Tracheal epithelial cell (primary cell): ENCODE results near the gene GOLT1B. TPM values are rescaled to one million over a fixed set of nuclear protein-coding genes. Genes with fewer than 3 reads are reported as not detected.

ENCODE experiments used
- total RNA-seq: library from RNA; depleted of rRNA; stranded (reverse); fragments of >200 nt; gene quantifications from 2 replicates; pipeline ENCODE4 v1.2.1, GENCODE V29; 2014

GOLT1B gene, protein sequence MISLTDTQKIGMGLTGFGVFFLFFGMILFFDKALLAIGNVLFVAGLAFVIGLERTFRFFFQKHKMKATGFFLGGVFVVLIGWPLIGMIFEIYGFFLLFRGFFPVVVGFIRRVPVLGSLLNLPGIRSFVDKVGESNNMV
- total RNA-seq: 39.9 and 51.6 TPM in 2 replicates

DNA sequence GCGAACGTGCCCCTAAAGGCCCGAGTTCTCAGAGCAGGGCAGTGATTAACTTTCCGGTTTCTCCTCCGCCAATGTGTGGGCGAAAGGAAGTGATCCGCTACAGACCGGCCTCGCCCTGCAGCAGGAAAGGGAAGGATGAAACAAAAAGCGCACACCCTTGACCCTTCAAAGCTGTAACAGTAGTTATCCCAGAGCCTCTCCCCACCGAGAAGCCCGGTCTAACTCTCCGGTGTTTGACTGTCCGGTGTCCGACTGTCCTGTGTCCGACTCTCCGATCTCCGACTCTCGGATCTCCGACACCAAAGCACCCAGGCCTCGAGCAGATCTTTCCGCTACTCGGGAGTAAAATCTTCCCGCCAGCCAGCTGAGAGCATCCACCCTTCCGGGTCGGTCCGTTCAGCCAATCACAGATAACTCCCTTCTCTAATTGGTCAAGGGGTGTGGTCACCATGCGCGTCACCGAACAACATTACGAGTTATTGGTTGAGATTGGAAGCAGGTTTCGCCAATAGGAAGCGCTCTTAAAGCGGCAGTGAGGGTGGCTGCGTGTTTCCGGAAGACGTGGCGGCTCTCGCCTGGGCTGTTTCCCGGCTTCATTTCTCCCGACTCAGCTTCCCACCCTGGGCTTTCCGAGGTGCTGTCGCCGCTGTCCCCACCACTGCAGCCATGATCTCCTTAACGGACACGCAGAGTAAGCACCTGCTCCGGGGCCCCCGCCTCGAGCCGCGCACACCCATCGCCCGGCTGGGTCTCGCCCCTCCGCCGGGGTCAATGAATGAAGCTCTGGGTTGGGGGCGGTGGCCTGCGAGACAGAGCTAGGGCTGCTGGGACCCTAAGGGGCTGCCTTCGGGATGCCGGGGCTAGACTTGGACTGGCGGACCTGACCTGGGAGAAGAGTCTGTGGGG lies at the start of gene GOLT1B, which contains the start of gene RECQL:
Gene GOLT1B (plus strand): TSS at position 532 of the 906 bp plus-strand sequence. CDS start 135 bp downstream, at position 667.
Gene RECQL (minus strand): TSS at position 378 of the 906 bp plus-strand sequence. CDS start 2,065 bp downstream, outside the sequence.

DNA sequence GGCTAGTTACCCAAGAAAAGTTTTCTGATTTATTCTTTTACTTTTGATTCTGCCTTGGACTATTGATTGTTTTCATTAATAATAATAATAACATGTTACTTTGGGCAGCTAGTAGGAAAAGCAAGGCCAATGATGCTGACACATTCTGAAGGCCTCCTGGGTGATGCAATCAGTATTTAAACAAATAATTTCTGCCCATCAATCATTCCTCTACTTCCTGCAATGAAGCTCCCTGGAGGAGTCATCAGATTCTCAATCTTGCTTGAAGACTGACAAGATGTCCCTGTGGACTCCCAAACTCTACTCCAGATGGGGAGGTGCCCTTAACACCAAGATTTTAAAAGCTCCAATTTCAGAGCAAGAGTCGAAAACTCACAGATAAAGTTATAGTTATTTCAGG lies 24.5 kb downstream of the GOLT1B start, which contains the start of gene SPX:
Gene SPX (plus strand): TSS at position 244 of the 400 bp plus-strand sequence. CDS start 177 bp downstream, outside the sequence.

Other genes starting within 250 kb of the GOLT1B start
- not detected in 2 replicates for gene SLCO1A2, start 166.9 kb upstream of the GOLT1B start, total RNA-seq
- gene IAPP, start 128.9 kb upstream of the GOLT1B start, total RNA-seq: not detected in 2 replicates
- gene PYROXD1, start 64.1 kb upstream of the GOLT1B start, total RNA-seq: 16.6 and 17.3 TPM in 2 replicates
- 26.6 and 68.7 TPM in 2 replicates for gene RECQL, start 154 bp upstream of the GOLT1B start, total RNA-seq
- 4.6 and 9.4 TPM in 2 replicates for gene SPX, start 24.5 kb downstream of the GOLT1B start, total RNA-seq
- not detected in 2 replicates for gene GYS2, start 103.1 kb downstream of the GOLT1B start, total RNA-seq
- gene LDHB, start 156.1 kb downstream of the GOLT1B start, total RNA-seq: 654 and 913 TPM in 2 replicates